ENCODE data around the gene PEX19.
A peak's percentile ranks its signal among the peaks of the same experiment; 100 is the strongest.
"Not testable (repeated sequence)": the region's sequence is repeated elsewhere in the genome, so short reads cannot be mapped to it uniquely, and the experiment has no call there.

PEX19 gene

GRCh38 chr1:160284782-160285344, at the start of gene PEX19:
PEX19 (minus strand) TSS chr1:160285133; CDS start chr1:160285124, 9 bp downstream.
- peak; percentile 81 to 90 for DNase-seq (ENCODE audit: extremely low read depth in 1 of 2, low read depth in 1 of 2)

GRCh38 chr1:160332516-160332915, 47.6 kb upstream of the PEX19 start:
- DNase-seq (ENCODE audit: extremely low read depth in 1 of 2, low read depth in 1 of 2): no peak

- no peak for DNase-seq (ENCODE audit: extremely low read depth in 1 of 2, low read depth in 1 of 2)
These were observed 45.2 kb upstream of the PEX19 start for GRCh38 chr1:160330119-160330518.

GRCh38 chr1:160328184-160328583, 43.3 kb upstream of the PEX19 start:
- no peak for DNase-seq (ENCODE audit: extremely low read depth in 1 of 2, low read depth in 1 of 2)

- no peak for DNase-seq (ENCODE audit: extremely low read depth in 1 of 2, low read depth in 1 of 2)
These were observed 41.5 kb upstream of the PEX19 start for GRCh38 chr1:160326418-160326817.

- no peak for DNase-seq (ENCODE audit: extremely low read depth in 1 of 2, low read depth in 1 of 2)
These were observed 40.3 kb upstream of the PEX19 start for GRCh38 chr1:160325252-160325651.

- no peak for DNase-seq (ENCODE audit: extremely low read depth in 1 of 2, low read depth in 1 of 2)
These were observed 37.9 kb upstream of the PEX19 start for GRCh38 chr1:160322831-160323230.

GRCh38 chr1:160315359-160315758, 30.4 kb upstream of the PEX19 start:
- no peak for DNase-seq (ENCODE audit: extremely low read depth in 1 of 2, low read depth in 1 of 2)

GRCh38 chr1:160309571-160309970, 24.6 kb upstream of the PEX19 start:
- no peak for DNase-seq (ENCODE audit: extremely low read depth in 1 of 2, low read depth in 1 of 2)

- DNase-seq (ENCODE audit: extremely low read depth in 1 of 2, low read depth in 1 of 2): no peak
These were observed 24.2 kb upstream of the PEX19 start for GRCh38 chr1:160309185-160309557.

- DNase-seq (ENCODE audit: extremely low read depth in 1 of 2, low read depth in 1 of 2): no peak
These were observed 23.7 kb upstream of the PEX19 start for GRCh38 chr1:160308451-160309184.

GRCh38 chr1:160307118-160307791, 22.3 kb upstream of the PEX19 start:
- no peak for DNase-seq (ENCODE audit: extremely low read depth in 1 of 2, low read depth in 1 of 2)

- DNase-seq (ENCODE audit: extremely low read depth in 1 of 2, low read depth in 1 of 2): no peak
These were observed 15.2 kb upstream of the PEX19 start for GRCh38 chr1:160300173-160300572.

GRCh38 chr1:160296036-160296435, 11.1 kb upstream of the PEX19 start:
- no peak for DNase-seq (ENCODE audit: extremely low read depth in 1 of 2, low read depth in 1 of 2)

GRCh38 chr1:160293020-160293968, 8.4 kb upstream of the PEX19 start:
- DNase-seq (ENCODE audit: extremely low read depth in 1 of 2, low read depth in 1 of 2): no peak

GRCh38 chr1:160291248-160292220, 6.6 kb upstream of the PEX19 start:
- DNase-seq (ENCODE audit: extremely low read depth in 1 of 2, low read depth in 1 of 2): peak; percentile 14 to 16

GRCh38 chr1:160287769-160288168, 2.8 kb upstream of the PEX19 start:
- not testable (repeated sequence) for DNase-seq (ENCODE audit: extremely low read depth in 1 of 2, low read depth in 1 of 2)

- no peak for DNase-seq (ENCODE audit: extremely low read depth in 1 of 2, low read depth in 1 of 2)
These were observed 573 bp upstream of the PEX19 start for GRCh38 chr1:160285506-160285905.

GRCh38 chr1:160284220-160284781, 632 bp downstream of the PEX19 start:
- DNase-seq (ENCODE audit: extremely low read depth in 1 of 2, low read depth in 1 of 2): no peak

GRCh38 chr1:160282807-160283206, 2.1 kb downstream of the PEX19 start:
- no peak for DNase-seq (ENCODE audit: extremely low read depth in 1 of 2, low read depth in 1 of 2)
